DMS53 treated with DMSO at 0.1 percent for 48 hours (cell line): Measurements from ENCODE around the gene GOLPH3.
"Not testable (repeated sequence)": the region's sequence is repeated elsewhere in the genome, so short reads cannot be mapped to it uniquely, and the experiment has no call there.

ENCODE experiments used
- DNase-seq: peaks from one replicate; lab custom pipeline; 2025; ENCODE audit not compliant: unreplicated experiment; lab: John Stamatoyannopoulos, UW

Gene GOLPH3

DNA sequence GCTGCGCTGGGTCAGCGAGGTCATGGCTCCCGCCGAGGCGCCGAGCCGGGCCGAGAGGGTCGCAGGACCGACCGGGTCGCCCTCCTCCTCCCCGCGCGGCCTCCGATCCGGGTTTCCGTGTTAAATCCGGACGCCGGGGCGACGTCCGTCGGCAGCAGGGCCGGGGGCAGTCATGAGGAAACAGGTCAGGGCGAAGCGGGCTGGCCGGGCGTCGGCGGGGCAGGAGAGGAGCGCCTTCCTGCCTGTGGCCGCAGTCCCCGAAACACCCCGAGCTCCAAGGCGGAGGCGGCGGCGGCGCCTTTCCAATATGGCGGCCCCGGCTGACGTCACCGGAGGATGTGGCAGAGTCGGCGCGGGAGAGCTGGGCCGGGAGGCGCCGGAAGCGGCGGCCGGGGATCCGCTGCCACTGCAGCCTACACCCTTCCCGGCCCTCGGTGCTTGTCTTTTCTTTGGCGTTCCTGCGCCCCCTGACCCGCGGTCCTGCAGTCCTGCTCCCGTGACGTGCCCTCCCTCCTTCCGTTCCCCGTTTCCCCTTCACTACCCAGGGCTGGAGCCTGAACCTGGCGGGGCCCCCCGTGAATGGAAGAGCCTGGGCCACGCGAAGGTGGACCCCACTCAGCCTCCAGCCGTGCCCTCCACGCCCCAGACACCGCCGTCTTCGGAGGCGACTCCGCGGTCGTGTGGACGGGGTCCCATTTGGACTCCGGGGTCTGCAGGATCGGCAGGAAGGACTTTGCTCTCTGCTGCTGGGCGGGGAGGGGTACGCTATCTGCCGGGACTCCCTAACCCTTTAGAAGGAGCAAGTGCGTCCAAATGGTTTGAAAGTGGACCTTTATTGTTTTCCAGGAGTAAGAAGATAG lies at the start of gene GOLPH3:
GOLPH3 (minus strand) TSS at position 309 of the 860 bp plus-strand sequence; CDS start at position 24, 285 bp downstream.
- peak; percentile 66 for DNase-seq

DNA sequence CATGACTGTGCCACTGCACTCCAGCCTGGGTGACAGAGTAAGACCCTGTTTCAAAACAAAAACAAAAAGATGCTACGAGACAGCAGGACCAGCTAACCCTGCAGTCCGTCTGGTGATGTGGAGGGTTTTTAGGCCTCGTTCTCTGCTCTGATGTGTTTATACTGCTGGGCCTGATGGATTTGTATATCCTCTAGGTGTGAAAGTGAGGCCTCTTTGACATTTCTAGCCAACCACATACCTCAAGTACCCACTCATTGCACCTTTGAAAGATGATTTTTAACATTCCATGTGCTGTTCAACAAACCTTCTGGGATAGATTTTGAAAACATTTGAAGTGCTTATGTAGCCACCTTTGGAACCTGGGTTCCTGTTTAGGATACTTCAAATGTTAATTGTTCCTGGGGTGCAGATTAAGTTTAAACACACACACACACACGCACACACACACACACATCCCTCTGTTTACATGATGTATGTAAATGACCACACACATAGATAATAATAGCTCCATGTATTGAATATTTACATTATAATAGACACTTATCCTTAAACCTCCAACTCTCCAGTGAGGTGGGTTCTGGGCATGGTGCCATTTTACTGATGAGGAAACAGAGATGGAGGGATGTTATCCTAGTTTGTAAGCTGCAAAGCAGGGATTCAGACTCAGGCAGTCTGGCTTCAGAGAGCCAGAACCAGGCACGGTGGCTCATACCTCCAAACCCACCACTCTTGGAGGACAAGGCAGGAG lies 48.8 kb upstream of the GOLPH3 start:
- DNase-seq: no peak

DNA sequence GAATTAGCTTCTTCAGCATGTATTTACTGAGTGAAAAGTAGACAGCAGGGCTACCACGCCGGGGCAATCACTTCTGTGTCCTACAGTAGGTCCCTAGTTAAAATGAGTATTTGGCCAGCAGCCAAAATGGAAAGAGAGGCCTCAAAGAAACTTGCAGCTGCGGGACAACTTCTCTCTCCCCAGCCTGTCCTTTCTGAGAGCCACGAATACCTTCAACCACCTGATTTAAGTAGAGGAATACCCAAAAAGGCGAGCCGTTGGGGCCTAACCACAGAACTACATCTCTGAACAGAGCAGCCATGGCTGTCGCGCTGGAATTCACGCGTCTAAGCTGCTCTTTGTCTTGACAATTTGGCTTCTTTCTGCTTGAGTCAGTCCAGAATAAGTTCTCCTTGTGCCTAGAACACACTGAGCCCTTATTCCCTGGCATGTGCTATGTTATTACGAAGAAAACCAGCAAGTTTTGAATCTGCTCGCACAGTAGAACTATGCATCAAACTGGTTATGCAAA lies 43.8 kb upstream of the GOLPH3 start:
- no peak for DNase-seq

DNA sequence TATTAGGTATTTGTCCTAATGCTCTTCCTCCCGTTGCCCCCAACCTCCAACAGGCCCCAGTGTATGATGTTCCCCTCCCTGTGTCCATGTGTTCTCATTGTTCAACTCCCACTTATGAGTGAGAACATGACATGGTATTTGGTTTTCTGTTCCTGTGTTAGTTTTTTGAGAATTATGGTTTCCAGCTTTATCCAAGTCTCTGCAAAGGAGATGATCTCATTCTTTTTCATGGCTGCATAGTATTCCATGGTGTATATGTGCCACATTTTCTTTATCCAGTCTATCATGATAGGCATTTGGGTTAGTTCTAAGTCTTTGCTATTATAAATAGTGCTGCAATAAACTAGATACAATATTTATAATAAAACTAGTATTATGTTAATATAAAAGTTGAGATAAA lies 40.2 kb upstream of the GOLPH3 start:
- not testable (repeated sequence) for DNase-seq

DNA sequence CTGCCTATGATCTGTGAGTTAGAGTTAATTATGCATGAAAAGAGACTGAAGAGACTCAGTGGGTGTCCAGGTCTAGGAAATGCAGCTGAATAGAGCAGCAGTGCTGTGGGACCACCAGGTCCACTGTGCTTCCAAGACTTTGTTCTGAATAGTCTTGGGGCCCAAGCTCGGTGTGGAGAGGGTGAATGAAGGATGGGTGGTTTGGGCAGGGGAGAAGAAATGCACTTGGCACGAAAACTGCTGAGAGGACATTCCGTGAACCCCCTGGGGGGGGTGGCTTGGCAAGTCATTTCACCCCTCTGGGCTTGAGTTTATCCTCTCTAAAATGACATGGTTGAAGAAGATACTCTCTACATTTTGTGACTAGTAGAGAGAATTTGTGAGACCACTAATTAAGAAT lies 36.0 kb upstream of the GOLPH3 start:
- no peak for DNase-seq

DNA sequence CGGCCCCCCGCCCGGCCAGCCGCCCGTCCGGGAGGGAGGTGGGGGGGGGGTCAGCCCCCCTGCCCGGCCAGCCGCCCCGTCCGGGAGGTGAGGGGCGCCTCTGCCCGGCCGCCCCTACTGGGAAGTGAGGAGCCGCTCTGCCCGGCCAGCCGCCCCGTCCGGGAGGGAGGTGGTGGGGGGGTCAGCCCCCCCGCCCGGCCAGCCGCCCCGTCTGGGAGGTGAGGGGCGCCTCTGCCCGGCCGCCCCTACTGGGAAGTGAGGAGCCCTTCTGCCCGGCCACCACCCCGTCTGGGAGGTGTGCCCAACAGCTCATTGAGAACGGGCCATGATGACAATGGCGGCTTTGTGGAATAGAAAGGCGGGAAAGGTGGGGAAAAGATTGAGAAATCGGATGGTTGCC lies 34.7 kb upstream of the GOLPH3 start:
- DNase-seq: not testable (repeated sequence)

DNA sequence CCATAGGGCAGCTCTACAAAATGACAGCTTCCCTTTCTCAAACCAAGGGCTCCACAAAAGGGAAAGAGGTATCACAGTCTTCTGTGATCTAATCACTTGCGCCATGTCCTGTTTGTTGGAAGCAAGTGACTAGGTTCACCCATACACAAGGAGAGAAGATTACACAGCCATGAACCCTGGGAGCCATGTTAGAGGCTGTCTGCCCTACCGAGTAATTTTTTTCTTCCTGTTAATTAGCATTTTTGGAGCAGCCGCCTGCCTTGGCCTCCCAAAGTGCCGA lies 33.2 kb upstream of the GOLPH3 start:
- DNase-seq: no peak

DNA sequence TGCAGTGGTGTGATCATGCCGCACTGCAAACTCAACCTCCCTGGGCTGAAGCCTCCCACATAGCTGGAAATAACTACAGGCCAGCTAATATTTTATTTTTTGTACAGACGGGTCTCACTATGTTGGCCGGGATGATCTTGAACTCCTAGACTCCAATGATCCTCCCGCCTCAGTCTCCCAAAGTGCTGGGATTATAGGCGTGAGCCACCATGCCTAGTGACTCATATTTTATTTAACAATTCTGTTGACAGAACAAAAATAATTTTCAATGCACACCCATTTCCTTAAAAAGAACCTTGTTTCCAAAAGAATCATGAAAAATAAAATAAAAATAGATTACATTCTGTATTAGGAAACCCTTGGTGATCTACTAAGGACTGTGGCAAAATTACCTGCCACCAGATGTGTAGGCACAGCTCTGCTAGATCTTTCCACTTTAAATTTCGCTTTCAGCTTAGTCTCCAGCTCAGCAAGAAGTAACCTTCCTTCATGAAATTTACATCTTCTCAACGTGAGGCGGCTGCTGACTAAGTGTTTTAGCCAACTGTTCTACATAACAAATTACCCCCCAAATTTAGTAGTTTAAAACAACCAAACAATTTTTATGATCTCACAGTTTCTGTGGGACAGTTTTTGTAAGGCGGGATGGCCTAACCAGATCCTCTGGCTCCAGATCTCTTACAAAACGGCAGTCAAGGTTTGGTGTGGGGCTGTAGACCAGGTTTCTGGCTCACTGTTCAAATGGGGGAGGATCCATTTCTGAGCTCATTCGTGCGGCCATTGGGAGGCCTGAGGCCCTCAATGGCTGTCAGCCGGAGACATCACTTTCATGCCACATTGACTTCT lies 32.6 kb upstream of the GOLPH3 start:
- DNase-seq: no peak

DNA sequence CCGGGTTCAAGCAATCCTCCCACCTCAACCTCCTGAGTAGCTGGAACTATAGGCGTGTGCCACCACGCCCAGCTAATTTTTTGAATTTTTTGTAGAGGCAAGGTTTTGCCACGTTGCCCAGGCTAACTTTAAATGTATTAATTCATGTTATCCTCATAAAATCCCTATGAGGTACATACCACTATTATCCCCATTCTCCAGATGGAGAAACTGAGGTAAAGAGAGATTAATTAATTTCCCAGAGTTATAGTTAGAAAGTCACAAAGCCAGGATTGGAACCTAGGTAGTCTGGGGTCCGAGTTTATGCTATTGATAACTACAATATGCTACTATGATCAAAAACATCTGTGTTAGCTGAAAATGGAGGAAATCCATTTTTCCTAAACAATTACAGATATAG lies 31.9 kb upstream of the GOLPH3 start:
- no peak for DNase-seq

DNA sequence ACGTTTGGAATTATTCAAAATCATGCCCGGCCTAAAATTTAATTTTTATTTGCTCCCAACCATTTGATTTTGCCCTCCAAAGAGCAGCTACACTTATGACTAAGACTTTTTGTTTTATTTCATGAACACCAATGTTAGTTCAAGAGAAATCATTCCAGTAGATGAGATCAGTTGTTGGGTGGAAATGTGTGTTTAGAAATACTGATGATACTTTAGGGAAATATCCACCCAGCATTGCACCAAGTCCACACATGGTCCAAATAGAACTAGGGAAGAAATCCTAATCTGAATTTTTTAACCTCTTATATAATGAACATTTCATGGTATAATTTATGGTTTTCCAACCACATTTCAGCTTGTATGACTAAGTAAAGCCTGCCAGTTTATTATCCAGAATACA lies 28.3 kb upstream of the GOLPH3 start:
- DNase-seq: no peak

DNA sequence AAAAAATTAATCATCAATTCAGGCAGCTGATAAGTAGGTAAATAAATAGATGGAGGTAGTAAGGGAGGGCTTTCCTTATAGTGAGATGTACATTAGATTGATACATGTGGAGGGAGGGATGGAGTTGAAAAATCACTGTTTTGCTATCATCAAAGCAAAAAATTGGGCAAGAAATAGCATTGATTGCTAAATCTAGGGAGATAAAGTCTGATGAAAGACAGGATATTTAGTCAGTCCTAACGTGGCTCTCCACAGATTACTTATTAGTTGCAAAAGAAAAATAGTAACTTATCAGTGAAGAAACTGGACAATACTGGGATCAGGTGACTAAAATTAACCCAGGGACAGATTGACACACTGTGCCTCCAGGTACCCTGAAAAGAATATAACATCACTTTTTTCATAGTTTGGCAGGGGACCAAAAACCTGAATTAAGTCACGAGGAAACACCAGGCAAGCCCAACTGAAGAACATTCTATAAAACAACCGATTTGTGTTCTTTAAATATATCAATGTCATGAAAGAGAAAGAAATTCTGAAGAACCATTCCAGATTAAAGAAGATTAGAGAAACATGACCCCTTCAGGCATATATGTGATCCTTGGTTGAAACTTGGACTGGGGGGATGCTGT lies 27.1 kb upstream of the GOLPH3 start:
- DNase-seq: no peak

DNA sequence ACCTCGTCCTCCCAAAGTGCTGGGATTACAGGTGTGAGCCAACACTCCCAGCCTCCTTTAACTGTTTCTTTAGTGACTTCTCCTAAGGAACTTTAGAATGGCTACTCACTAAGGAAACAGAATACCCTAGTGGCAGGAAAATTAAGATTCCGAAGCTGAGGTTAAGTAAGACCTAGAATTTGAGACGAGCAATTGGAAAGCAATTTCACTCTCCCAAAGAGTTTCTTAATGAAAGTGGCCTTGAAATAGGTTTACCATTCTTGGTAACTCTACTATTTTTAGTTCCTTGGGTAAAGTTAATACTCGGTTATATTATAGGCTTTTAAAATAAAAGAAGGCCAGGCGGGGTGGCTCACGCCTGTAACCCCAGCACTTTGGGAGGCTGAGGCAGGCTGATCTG lies 22.9 kb upstream of the GOLPH3 start:
- DNase-seq: no peak

DNA sequence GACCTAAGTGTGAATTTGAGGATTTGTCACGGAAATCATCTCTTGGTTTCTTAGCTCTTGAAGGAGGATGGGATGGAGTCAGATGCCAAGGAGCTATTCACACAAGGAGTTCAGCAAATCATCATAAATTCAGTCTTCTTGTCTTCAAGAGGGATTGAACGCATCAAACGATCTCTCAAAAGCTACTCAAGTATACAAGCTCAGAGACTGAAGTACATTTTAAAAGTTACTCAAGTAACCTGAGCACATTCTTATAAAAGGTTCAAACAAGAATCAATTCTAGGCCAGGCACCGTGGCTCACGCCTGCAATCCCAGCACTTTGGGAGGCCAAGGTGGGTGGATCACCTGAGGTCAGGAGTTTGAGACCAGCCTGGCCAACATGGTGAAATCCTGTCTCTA lies 21.1 kb upstream of the GOLPH3 start:
- no peak for DNase-seq

DNA sequence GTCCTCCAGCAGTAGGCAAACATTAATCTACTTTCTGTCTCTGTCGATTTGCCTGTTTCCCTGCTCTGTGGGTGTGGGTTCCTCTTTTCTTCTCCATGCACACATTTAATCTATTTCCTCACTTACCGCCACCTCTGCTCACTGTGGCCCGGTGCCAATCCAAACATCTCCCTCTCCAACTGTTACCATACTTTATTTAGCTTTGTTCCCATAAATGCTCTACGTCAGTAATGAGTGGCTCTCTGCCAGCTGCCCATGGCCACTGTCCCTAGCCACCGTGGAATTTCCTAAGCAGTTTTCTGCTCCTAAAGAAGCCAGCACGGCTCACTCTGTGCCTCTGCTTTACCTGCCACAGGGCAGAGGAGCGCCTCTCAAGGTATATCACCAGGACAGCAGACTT lies 19.5 kb upstream of the GOLPH3 start:
- DNase-seq: peak; percentile 96

DNA sequence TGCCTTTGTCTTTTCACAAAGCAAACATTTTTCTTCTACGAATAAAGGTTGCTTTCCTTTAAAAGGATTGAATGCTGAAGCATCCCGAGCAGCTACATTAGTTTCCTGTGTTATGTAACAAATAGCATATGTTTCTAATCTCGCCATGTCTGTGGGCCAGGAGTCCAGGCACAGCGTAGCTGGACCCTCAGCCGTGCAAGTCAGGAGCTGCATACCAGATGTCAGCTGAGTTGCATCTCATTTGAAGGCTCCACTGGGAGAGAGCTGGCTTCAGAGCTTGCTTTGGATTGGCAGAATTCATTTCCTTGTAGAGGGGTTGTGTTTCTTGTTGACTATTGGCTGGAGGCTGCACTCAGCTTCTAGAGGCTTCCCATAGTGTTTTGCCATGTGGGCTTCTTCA lies 16.0 kb upstream of the GOLPH3 start:
- no peak for DNase-seq

DNA sequence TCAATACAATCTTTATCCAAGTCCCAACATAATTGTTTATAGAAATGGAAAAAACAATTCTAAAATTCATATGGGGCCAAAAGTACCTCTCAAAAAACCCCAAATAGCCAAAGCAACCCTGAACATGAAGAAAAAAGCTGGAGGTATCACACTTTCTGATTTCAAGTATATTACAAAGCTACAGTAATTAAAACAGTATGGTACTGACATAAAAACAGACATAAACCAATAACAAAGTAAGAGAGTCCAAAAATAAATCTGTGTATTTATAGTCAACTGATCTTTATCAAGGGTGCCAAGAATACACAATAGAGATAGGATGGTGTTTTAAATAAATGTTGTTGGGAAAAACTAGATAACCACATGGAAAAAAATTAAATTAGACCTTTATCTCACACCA lies 13.6 kb upstream of the GOLPH3 start:
- no peak for DNase-seq

DNA sequence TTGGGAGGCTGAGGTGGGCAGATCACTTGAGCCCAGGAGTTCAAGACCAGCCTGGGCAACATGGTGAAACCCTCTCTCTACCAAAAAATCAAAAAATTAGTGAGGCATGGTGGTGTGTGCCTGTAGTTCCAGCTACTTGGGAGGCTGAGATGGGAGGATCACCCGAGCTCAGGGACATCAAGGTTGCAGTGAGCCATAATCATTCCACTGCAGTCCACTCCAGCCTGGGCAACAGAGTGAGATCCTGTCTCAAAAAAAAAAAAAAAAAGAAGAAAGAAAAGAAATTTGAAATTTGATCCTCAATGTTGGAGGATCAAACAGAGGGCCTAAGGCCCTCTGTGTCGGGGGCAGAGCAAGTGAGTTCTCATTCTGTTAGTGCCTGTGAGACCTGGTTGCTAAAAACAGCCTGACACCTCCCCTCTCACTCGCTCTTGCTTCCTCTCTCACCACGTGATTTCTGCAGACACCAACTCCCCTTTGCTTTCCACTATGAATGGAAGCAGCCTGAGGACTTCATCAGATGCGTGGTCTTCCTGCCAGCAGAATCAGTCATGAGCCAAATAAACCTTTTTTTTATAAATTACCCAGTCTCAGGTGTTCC lies 8.4 kb upstream of the GOLPH3 start:
- DNase-seq: no peak

DNA sequence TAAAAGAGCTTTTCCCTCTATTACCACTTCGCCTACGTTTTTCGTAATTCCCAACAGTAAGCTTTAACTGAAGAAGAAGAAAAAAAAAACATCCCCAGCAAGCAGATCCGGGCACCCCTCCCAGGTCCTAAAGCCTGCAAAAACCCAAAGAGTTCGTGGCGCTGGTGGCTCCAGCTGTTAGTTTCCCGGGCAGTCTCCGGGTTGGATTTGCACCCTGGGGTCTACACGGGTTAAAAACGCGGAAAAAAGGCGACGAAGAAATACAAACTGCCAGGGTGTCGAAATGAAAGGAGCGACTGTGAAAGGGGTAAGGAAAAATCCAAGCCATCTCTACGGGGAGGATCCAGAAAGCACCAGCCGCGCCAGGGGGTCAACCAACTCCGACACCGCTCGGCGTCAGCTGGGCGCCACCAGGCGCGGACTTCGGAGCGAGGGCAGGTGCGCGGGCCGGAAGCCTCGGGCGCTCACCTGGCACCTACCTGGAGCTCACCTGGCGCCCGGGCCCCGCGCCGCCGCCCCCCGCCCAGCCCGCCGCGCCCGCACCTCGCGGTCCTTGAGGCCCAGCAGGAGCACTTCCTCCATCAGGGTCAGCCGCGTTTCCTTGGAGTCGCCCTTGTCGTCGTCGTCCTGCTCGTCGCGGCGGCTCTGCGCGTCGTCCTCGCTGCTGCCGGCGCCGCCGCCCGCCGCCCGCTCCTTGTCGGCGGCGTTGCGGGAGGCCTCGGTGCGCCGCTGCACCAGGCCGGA lies 680 bp downstream of the GOLPH3 start:
- peak; percentile 27 for DNase-seq

DNA sequence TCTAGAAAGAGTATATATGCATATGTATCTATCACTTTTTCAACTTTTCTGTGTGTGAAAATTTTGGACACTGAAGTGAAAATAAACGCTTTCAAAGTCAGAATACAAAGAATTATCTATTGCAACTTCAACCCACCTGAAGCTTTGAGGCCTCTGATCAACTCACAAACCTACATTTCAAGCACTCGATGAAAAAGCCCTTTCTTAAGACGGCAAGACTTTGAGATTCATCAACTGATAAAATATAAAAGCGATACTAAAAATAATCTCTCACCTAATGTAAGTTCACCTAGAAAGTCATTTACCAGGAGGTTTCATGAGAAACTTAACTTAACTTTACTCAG lies 1.2 kb downstream of the GOLPH3 start:
- DNase-seq: no peak
